Measurements from ENCODE around the gene KIF17.
"Not testable (repeated sequence)": the region's sequence is repeated elsewhere in the genome, so short reads cannot be mapped to it uniquely, and the experiment has no call there.

KIF17 gene

DNA sequence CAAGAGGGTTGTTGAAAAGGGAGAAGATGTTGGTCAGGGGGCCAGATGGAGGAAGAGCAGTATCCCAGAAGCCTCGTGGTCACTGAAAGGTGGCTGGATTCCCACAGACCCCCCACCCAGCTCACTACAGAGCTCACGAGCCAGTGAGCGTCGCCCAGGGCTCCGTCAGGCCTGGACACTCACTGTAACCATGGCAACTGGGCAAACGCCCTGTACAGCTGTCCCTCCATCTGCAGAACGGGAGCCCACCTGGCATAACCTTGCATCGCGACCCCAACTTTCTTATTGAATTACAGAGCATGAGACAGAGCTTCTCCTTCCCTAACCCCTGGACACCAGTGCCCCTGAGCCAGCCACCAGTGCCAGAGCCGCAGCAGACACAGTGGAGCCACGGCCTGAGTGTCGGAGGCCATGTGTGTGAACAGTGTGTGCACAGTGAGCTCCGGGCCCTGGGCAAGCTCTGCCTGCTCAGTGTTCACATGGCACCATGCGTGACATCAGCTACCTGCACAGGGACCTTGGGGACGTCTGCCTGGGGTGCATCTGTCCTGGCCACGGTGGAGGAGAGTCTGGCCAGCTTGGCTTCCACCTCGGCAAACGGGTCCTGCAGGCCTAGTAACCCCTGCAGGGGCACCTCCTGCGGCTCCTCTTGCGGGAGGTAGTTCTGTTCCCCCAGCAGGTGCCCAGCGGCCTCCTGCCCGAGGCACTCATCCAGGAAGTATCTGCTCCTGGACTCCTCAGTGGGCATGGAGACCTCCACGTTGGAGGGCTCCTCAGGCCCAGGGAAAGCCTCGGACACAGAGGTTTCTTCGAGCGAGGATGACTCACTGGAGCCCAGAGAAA is 30.7 kb downstream of the KIF17 start:
- no peak for DNase-seq (ENCODE audit: low spot score)

DNA sequence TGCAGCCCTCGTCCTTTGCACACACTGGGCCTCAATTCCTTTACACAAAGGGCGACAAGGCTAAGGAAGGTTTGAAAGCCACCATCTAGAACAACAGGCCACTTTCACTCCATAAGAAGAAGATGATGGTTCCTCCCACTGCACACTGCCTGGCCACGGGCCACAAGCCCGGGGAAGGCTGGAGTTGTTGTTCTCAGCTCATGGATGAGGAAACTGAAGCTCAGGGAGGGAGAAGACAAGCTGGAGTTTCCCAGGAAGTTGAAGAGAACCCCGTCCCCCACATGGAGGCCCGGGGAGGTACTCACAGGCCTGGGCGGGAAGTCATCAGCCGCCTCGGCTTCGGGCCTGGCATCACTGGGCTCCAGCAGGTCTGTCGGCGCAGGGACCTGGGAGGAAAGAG is 32.1 kb downstream of the KIF17 start:
- DNase-seq (ENCODE audit: low spot score) = no peak

DNA sequence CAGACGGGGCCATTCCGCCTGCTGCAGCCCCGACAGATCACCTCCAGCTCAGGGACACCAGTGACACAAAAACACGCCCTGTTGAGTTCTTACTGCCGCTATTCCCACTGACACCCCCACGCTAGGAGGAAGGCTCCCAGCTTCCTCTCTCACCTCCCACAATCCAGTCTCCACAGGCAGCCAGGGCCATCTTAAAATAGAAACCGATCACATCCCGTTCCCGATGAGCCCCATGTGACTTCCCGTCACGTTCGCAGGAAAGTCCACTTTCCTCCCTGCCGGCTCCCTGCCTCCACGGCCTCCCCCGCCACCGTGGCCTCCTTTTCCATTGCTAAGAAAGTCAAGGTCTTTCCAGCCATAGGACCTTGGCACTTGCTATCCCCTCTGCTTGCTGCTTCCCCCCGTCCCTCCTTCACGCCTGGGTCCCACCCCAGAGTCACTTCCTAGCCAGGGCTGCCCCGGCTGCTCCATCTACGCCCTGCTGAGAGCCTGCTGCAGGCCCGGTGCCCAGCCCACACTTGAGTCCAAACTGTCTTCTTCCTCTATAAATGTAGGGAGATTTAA is 32.6 kb downstream of the KIF17 start:
- DNase-seq (ENCODE audit: low spot score) = no peak

DNA sequence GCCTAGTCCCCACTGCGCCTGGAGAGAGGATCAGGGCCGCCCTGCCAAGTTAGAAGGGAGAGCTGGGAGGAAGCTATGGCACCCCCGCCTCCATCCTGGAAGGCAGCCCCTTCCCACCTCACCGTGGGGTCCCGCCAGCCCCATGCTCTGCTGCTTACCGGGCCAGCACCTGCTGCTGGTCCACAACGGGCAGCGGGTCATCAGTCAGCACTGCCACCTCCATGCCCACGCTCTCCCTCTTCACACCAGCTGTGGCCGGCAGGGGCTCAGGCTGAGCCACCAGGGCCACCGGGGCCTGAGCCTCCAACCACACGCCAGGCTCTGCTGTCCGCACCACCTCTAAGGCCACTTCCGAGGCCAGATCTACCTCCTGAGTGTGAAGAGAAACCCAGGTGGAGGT is 33.2 kb downstream of the KIF17 start:
- no peak for DNase-seq (ENCODE audit: low spot score)

DNA sequence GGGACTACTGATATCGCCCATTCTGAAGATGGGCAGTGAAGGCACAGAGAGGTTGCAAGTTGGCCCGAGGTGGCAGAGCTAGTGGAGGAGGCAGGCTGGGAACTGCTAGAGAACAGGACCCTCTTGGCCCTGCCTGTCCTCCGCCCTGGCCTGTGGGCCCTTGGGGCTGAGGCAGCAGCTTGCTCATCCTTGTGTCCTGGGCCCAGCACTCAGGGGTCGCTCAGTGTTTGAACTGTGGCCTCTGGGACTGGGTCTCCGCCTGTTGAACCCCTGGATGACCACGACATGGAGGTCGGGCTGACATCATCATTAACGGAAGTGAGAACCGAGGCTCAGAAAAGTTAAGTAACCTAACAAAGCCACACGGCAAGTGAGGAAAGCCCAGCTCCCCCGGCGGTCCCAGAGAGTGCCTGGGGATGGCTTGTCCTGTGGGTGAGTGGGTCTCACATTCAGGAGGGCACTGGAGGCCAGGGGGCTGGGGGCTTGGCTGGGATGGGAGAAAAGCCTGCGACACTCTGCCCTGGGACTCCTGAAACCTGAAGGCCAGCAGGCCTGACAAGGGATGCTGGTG is 33.7 kb downstream of the KIF17 start:
- no peak for DNase-seq (ENCODE audit: low spot score)

DNA sequence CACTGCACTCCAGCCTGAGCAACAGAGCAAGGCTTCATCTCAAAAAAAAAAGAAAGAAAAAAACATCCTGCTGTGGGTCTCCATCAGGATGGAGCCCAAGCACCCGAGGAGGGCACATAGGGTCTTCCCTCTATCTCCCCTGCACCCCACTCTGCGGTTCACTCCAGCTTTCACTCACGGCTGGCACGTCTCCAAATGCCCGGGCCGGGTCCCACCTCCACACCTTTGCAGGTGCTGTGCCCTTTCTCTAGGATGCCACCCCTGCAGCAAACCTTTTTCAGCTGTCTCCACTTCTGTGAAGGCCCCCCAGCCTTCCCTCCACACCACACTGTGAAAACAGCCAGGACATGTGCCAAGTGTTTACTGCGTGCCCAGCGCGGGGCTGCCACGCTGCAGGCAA is 34.2 kb downstream of the KIF17 start:
- no peak for DNase-seq (ENCODE audit: low spot score)

DNA sequence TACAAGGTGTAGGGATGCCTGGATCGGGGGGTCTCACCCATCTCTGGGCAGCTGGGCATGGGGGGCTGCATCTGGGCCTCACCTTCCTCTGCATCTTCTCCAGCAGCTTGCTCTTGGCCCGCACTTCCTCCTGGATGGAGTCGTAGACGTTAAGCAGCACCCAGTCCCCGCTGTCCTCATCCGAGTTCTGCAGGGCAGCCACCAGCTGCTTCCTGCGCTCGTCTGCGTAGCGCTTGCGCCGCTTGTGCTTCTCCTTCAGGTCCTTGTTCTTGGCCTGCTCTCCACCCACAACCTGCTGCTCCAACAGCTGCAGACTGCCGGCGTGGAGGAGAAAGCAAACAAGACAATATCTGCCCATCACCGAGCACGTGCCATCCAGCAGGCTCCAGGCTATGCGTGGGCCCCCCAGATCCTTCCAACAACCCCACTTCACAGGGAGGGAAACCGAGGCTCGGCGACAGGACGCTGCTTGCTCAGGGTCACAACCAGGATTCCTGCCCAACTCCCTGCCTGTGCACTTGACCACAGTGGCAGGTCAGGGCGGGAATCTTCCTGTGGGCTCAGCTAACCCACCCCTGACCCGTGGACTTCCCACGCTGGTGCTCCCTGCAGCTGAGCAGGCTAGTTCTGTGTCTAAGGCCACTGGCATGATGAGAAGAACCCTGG is 35.1 kb downstream of the KIF17 start:
- no peak for DNase-seq (ENCODE audit: low spot score)

DNA sequence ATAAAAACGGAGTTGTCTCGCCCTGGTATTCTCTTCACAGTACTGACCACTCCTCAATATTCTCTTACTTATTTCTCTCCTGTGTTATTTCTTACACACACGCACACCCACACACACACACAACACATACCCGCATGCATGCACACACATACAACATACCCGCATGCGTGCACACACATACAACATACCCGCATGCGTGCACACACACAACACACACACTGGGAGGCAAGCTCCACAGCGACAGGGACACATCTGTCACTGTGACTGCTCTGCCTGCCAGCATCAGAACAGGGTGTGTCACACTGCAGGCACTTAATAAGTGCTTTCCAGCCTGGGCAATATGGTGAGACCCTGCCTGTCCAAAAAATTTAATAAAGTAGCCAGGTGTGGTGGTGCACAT is 35.8 kb downstream of the KIF17 start:
- DNase-seq (ENCODE audit: low spot score) = no peak

DNA sequence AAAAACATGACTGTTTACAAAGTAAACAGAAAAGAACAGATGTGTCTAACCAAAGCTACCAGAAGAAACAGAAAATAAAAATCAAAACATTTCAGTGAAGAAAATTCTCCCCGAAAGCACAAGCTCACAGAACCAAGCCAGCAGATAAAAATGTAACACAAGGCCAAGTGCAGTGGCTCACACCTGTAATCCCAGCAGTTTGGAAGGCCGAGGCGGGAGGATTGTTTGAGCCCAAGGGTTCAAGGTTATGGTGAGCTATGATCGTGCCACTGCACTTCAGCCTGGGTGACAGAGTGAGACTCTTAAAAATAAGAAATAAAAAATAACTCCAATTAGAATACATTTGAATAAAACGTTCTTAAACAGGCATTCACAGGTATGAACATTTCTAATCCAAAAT is 37.5 kb downstream of the KIF17 start:
- DNase-seq (ENCODE audit: low spot score) = no peak

DNA sequence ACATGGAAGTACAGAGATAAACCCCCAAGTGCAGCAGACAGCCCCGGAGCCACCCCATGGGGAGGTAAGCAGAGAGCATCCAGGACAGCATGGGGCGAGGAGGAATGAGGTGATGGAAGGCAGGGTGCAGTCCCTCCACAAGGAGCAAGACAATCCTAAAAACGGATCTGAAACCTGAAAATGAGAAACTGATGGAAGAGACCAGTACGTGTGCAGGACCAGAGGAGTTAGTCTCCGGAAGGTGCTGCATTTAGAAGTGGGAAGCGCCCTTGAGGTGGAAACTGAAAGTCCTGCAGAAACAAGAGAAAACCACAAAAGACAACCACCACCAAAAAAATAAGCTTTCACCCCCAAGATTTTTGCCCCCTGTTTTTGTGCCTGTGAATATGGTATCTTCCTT is 39.2 kb downstream of the KIF17 start:
- no peak for DNase-seq (ENCODE audit: low spot score)

DNA sequence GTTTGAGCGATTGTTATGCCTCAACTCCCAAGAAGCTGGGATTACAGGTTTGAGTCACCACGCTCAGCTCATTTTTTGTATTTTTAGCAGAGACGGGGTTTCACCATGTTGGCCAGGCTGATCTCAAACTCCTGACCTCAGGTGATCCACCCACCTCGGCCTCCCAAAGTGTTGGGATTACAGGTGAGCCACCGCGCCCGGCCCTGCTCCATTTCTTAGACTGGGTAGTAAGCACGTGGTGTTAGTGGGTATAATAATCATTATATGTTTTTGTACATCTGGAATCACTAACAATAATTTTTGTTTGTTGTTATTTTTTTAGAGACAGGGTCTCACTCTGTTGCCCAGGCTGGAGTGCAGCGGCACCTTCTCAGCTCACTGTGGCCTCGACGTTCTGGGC is 44.2 kb downstream of the KIF17 start:
- not testable (repeated sequence) for DNase-seq (ENCODE audit: low spot score)

DNA sequence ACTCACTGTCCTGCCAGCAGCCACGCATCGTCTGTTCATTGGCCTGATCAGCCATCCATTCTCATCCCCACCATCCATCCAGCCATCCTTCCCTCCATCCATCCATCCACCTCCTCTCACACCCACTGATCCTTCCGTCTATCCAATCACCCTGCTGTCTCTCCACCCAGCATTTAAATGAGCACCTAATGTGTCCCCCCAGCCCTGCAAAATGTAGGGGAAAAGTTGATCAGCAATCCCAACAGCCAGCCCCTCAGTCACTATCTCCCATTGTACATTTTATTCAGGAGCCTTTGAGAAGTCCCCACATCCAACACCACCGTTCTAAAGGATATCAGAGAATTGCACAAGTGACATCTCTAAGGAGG is 45.6 kb downstream of the KIF17 start:
- no peak for DNase-seq (ENCODE audit: low spot score)

DNA sequence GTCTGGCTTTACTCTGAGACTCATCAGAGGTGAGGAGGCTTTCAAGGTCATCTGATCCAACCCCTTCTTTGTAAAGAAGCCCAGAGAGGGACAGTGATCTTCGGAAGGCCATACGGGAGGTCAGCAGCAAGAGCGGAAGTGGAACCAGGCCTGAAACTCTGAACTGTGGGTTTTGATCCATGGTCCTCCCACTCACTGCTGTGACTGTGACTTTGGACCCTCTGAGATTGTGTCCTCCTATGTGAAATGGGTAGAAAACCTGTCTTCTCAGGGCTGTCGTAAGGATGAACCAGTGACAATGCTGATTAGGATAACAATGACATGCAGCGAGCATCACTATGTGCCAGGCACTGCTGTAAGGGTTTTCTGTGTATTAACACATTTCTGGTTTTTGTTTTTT is 46.9 kb downstream of the KIF17 start:
- no peak for DNase-seq (ENCODE audit: low spot score)

DNA sequence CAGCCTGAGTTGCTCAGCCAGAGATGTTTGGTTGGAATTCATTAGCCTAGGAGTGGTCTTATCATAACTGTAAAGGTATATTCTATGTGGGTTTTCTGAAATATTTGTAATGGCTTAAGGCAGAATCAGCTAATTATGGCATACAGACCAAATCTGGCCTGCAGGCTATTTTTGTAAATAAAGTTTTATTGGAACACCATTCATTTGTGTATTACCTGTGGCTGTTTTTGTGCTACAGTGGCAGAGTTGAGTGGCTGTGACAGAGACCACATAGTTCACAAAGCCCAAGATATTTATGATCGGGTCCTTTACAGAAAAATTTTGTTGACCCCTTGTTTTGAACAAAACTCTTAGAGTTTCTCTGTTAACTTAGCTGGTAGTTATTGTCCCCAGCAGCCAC is 49.2 kb downstream of the KIF17 start:
- no peak for DNase-seq (ENCODE audit: low spot score)

DNA sequence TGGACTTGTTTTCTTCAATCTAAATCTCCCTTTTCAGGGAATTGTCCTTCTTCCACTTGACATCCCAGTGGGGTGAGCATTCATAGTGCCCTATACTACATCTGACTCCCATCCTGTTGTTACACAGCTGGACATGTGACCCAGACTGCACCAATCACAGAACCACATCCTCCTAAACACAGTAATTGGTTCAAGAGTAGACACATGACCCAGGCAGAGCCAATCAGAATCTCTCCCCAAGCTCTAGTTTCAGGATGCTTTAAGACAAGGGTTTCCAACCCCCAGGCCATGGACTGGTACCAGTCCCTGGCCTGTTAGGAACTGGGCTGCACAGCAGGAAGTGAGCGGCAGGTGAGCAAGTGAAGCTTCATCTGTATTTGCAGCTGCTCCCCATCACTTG is 51.0 kb downstream of the KIF17 start:
- DNase-seq (ENCODE audit: low spot score) = no peak

DNA sequence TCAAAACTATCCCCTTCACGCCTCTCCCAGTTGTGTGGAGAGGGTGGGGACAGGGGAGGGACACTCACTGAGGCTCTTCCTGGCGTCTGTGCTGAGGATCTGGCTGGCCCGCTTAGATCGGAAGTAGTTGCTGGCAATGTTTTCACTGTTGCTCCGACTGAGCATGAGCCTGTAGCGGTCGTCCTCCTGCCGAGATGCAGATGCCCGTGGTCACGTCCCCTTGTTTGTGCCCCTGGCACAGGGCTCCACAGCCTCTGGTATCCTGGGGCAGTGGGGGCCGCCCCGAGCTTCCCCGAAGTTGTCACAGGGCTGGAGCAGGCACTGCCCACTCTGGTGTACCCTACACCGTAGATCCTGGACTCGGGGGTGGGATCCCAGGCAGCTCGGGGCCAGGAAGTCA is 51.7 kb downstream of the KIF17 start:
- no peak for DNase-seq (ENCODE audit: low spot score)

DNA sequence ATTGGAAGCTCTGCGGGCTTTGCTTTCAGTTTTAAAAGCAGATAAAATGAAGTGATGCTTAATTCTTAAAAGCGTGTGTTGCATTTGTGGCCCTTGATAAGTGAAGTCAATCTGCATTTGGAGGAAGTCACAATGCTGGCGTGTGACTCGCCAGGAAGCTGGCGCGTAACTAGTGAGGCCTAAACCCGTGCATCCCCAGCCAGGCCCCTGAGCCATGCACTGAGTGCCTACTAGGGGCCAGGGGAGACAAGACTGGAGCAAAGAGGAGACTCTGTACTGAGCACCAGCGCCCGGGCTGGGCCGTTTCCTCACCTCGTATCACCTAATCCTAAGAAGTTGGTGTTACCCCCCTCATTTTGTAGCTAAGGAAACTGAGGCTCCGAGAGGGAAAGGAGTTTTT is 52.1 kb downstream of the KIF17 start:
- no peak for DNase-seq (ENCODE audit: low spot score)

DNA sequence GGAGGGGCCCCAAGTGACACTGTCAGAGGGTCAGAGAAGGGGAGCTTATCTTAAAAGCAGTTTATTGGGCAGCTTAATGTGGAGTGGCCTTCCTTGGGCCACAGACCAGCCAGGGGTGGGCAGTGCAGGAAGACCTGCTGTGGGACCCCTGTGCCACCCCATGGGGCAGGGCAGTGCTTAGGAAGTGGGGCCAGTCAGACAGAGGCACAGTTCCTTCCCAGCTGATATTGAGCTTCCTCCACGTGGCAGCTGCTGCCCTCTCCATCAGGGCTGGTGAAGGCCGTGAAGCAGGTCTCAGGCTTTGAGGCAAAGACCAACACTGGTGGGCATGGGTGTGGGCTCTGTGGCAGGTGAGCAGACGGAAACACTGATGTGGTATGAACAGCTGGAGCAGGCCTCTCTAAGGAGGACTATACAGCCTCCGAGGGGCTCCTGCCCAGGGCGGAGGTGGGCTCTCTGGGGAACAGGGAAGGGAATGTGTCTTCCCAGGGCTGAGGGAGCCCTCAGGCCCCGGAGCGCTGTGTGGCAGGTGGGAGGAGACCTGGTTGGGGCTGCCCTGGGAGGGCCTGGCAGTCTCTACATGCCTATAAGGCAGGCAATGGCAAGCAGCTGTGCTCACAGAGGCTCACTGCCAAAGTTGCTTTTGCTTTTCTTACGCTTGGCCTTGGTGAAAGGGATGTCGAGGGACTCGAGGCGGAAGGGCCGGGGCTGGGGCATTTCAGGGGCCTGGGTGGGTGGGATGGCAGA is 53.7 kb downstream of the KIF17 start:
- DNase-seq (ENCODE audit: low spot score) = no peak

DNA sequence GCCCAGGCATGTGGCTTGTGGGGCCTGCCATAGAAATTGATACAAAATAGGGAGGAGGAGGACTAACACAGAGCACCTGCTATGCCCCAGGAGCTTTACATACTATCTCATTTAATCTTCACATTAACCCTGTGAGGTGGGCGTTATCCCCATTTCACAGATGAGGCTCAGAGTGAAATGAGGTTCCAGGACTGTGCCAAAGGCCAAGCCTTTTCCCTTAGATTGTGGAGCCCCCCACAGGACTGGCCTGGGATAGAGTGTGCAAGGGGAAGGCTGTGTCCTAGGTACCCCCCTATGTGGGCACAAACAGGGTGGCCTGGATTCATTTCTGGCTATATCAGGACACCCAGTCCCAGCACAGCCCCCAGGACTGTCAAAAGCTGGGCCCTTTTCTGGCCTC is 54.4 kb downstream of the KIF17 start:
- DNase-seq (ENCODE audit: low spot score) = no peak

DNA sequence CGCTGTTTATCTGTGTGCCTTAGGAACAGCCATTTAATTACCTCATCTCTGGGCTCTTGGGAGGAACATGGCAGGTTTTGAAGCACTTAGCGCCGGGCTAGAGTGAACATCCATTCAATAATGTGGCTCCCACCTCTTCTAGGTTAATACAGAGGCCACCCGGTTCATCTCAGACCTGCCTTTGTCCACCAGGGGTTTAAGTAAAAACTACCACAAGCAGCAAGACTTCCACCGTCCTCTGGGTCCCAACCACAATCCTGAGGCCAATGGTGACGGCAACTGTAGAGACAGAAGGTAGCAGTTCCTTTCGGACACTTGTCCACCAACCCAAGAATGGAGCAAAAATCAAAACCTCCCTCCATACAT is 55.7 kb downstream of the KIF17 start:
- no peak for DNase-seq (ENCODE audit: low spot score)

DNA sequence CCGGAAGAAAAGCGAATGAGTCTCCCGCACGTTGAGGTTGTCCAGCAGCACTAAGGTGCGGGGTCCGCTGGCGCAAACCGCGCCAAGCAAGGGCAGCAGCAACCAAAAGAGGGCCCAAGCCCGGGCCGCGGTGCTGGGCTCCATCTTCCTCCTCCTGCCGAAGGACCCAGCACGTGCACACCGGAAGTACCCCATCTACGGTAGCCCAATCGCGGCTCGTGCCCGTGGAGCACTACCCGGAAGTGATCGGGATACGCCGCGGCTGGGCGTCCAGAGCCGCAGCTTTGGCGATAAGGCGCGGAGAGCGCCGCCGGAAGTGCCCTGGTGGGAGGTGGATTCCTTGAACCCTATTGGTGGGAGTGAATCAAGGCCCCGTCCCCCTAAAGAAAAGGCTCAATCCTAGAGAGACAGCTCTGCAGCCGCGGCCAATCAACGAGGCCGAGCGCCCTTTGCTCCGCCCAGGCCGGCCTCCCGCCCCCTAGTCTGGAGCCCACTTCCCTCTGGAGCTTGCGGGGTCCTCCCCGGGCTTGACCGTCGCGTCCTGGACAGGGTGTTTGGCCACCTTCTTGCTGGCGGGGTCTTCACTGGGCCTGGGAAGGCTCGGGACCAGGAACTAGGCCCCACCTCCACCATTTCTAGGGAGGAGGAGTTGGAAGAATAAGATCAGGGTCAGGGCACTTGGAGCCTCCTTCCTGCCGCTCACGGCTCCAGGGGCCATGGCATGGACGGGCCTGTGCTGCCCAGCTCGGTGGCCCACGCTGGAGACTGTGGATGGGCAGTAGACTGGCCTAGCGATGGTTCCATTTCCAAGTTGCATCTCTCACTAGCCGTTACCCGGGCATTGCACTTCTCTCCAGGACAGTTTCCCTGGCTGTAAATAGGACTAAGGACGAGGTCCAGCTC is 56.3 kb downstream of the KIF17 start, which contains the start of gene DDOST:
Gene DDOST (minus strand): TSS at position 163 of the 903 bp plus-strand sequence. CDS start 19 bp downstream, at position 144.
- peak; percentile 96 for DNase-seq (ENCODE audit: low spot score)
